ENCODE results near the gene TUT4.

The TUT4 gene

GRCh38 chr1:52534928-52535764, 17.7 kb downstream of the TUT4 start:
- no peak for DNase-seq (ENCODE audit: low read depth, low spot score)

- DNase-seq (ENCODE audit: low read depth, low spot score): no peak
Measured at GRCh38 chr1:52533713-52534112, 19.2 kb downstream of the TUT4 start.

- DNase-seq (ENCODE audit: low read depth, low spot score): no peak
Measured at GRCh38 chr1:52532731-52533327, 20.1 kb downstream of the TUT4 start.

GRCh38 chr1:52532247-52532646, 20.6 kb downstream of the TUT4 start:
- DNase-seq (ENCODE audit: low read depth, low spot score): no peak

- no peak for DNase-seq (ENCODE audit: low read depth, low spot score)
Measured at GRCh38 chr1:52531249-52531872, 21.5 kb downstream of the TUT4 start.

GRCh38 chr1:52530563-52531144, 22.2 kb downstream of the TUT4 start:
- DNase-seq (ENCODE audit: low read depth, low spot score): no peak

- DNase-seq (ENCODE audit: low read depth, low spot score): no peak
Measured at GRCh38 chr1:52523376-52523775, 29.5 kb downstream of the TUT4 start.

GRCh38 chr1:52520148-52520547, 32.7 kb downstream of the TUT4 start:
- no peak for DNase-seq (ENCODE audit: low read depth, low spot score)

GRCh38 chr1:52518962-52519361, 33.9 kb downstream of the TUT4 start:
- no peak for DNase-seq (ENCODE audit: low read depth, low spot score)

- DNase-seq (ENCODE audit: low read depth, low spot score): no peak
Measured at GRCh38 chr1:52511851-52512615, 40.9 kb downstream of the TUT4 start.

- DNase-seq (ENCODE audit: low read depth, low spot score): no peak
Measured at GRCh38 chr1:52511439-52511838, 41.5 kb downstream of the TUT4 start.

GRCh38 chr1:52506920-52507546, 45.9 kb downstream of the TUT4 start:
- DNase-seq (ENCODE audit: low read depth, low spot score): no peak

- DNase-seq (ENCODE audit: low read depth, low spot score): no peak
Measured at GRCh38 chr1:52506349-52506748, 46.5 kb downstream of the TUT4 start.

- DNase-seq (ENCODE audit: low read depth, low spot score): no peak
Measured at GRCh38 chr1:52504720-52505119, 48.2 kb downstream of the TUT4 start.

GRCh38 chr1:52503706-52504105, 49.2 kb downstream of the TUT4 start:
- no peak for DNase-seq (ENCODE audit: low read depth, low spot score)

GRCh38 chr1:52502789-52503188, 50.1 kb downstream of the TUT4 start:
- DNase-seq (ENCODE audit: low read depth, low spot score): no peak

- no peak for DNase-seq (ENCODE audit: low read depth, low spot score)
Measured at GRCh38 chr1:52487632-52488031, 65.3 kb downstream of the TUT4 start.

- no peak for DNase-seq (ENCODE audit: low read depth, low spot score)
Measured at GRCh38 chr1:52482326-52483004, 70.4 kb downstream of the TUT4 start.

- DNase-seq (ENCODE audit: low read depth, low spot score): no peak
Measured at GRCh38 chr1:52479076-52479475, 73.8 kb downstream of the TUT4 start.

- DNase-seq (ENCODE audit: low read depth, low spot score): no peak
Measured at GRCh38 chr1:52477876-52478275, 75.0 kb downstream of the TUT4 start.

- DNase-seq (ENCODE audit: low read depth, low spot score): no peak
Measured at GRCh38 chr1:52476943-52477342, 75.9 kb downstream of the TUT4 start.

Data from ELF-1 (cell line).